Cardiac septum (tissue), 1 donor: Measurements from ENCODE around the gene UVSSA. TPM values are rescaled to one million over a fixed set of nuclear protein-coding genes. Genes with fewer than 3 reads are reported as not detected.
"Not testable (repeated sequence)": the region's sequence is repeated elsewhere in the genome, so short reads cannot be mapped to it uniquely, and the experiment has no call there.

Source experiments
- DNase-seq: peaks from one replicate; pipeline ENCODE4 v3.0.0-alpha.2; 2020; ENCODE audit warnings: low spot score
- intact Hi-C: fragments of 100-400 bp; cut with DNase I; formaldehyde crosslinking; loops from one replicate; pipeline ENCODE4 v1.14.0; 2022
- total RNA-seq: library from RNA; stranded (reverse); fragmentation: NEBNext Ultra II Directional; extraction: Animal tissue kit (Norgen Biotek cat#: 25700); gene quantifications from one replicate; pipeline ENCODE4 v1.2.1, GENCODE V29; 2021
- donor health status: DM: no; HTN: no; CAD: no.

Gene UVSSA
- total RNA-seq, 1 donor from 2014 or later, result 10.4 TPM

- intact Hi-C loops, result no loop called here
- peak; percentile 73 for DNase-seq
Measured at GRCh38 chr4:1410491-1411325, 63.7 kb downstream of the UVSSA start.

GRCh38 chr4:1411436-1412375 is 64.7 kb downstream of the UVSSA start:
- intact Hi-C loops, result no loop called here
- DNase-seq, result peak; percentile 36

- peak; percentile 67 for DNase-seq
- intact Hi-C loops, result no loop called here
Measured at GRCh38 chr4:1412376-1413203, 65.6 kb downstream of the UVSSA start.

GRCh38 chr4:1413204-1413663 is 66.2 kb downstream of the UVSSA start:
- intact Hi-C loops, result no loop called here
- peak; percentile 58 for DNase-seq

- intact Hi-C loops, result no loop called here
- peak; percentile 44 for DNase-seq
Measured at GRCh38 chr4:1413687-1414479, 66.9 kb downstream of the UVSSA start.

- intact Hi-C loops, result no loop called here
- DNase-seq, result peak; percentile 66
Measured at GRCh38 chr4:1414831-1415680, 68.0 kb downstream of the UVSSA start.

- DNase-seq, result no peak
- intact Hi-C loops, result no loop called here
Measured at GRCh38 chr4:1415681-1415981, 68.6 kb downstream of the UVSSA start.

- peak; percentile 61 for DNase-seq
- intact Hi-C loops, result no loop called here
Measured at GRCh38 chr4:1416051-1416947, 69.3 kb downstream of the UVSSA start.

- intact Hi-C loops, result no loop called here
- peak; percentile 53 for DNase-seq
Measured at GRCh38 chr4:1416948-1417260, 69.9 kb downstream of the UVSSA start.

GRCh38 chr4:1417522-1418390 is 70.7 kb downstream of the UVSSA start:
- peak; percentile 35 for DNase-seq
- intact Hi-C loops, result no loop called here

GRCh38 chr4:1418494-1419285 is 71.7 kb downstream of the UVSSA start:
- intact Hi-C loops, result no loop called here
- peak; percentile 63 for DNase-seq

- peak; percentile 24 for DNase-seq
- intact Hi-C loops, result no loop called here
Measured at GRCh38 chr4:1419708-1420107, 72.7 kb downstream of the UVSSA start.

GRCh38 chr4:1421657-1422056 is 74.6 kb downstream of the UVSSA start:
- DNase-seq, result no peak
- intact Hi-C loops, result no loop called here

GRCh38 chr4:1427010-1427409 is 80.0 kb downstream of the UVSSA start:
- DNase-seq, result no peak
- intact Hi-C loops, result no loop called here

GRCh38 chr4:1443688-1444172 is 96.7 kb downstream of the UVSSA start:
- DNase-seq, intact Hi-C loops: not testable (repeated sequence)
